Activated naive CD4-positive, alpha-beta T cell treated with anti-CD3 and anti-CD28 coated beads, Interleukin-2, amount 10 ng/mL, durations not matched to agents 7 days and 5 days (primary cell): ENCODE results near the gene KRTAP4-12.
"Not testable (repeated sequence)": the region's sequence is repeated elsewhere in the genome, so short reads cannot be mapped to it uniquely, and the experiment has no call there.

Experiments
- CTCF ChIA-PET: fragments of 350-600 bp; sonication (Branson Sonifier 250); formaldehyde crosslinking; loops from one replicate; lab custom pipeline; 2021; ENCODE audit warnings: antibody characterized with exemption; lab: Charles Lee
- DNase-seq: peaks from one replicate; pipeline ENCODE4 v3.0.0-alpha.2; 2020
- H3K27ac Mint-ChIP-seq: one replicate; pipeline ENCODE4 v1.8.0; 2021; ENCODE audit warnings: mild to moderate bottlenecking, moderate library complexity, mixed read lengths
- H3K27me3 Mint-ChIP-seq: one replicate; pipeline ENCODE4 v1.8.0; 2021; ENCODE audit warnings: mild to moderate bottlenecking, mixed read lengths
- H3K36me3 Mint-ChIP-seq: one replicate; pipeline ENCODE4 v1.8.0; 2021; ENCODE audit warnings: mixed read lengths
- H3K4me1 Mint-ChIP-seq: one replicate; pipeline ENCODE4 v1.8.0; 2021; ENCODE audit warnings: mixed read lengths
- H3K4me3 Mint-ChIP-seq: one replicate; pipeline ENCODE4 v1.8.0; 2021; ENCODE audit warnings: mild to moderate bottlenecking, moderate library complexity, mixed read lengths
- H3K9me3 Mint-ChIP-seq: one replicate; pipeline ENCODE4 v1.8.0; 2021; ENCODE audit warnings: mixed read lengths

KRTAP4-12 gene

DNA sequence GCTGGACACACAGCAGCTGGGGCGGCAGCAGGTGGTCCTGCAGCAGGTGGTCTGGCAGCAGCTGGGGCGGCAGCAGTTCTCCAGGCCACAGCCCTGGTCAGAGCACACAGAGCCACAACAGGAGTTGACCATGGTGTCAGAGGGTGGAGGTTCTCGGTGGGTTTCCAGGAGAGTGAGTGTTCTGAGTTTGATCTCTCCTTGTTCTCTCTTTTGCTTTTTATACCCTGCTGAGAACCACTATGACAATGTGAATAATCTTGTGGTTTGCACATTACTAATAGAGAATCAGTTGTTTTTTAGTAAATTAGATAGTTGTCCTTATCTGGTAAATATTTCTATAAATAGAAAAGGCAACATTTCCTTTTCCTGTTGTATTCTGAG, at the start of gene KRTAP4-12:
Gene KRTAP4-12 (minus strand): TSS at position 192 of the 381 bp plus-strand sequence. CDS start 60 bp downstream, at position 132.
- DNase-seq, H3K27ac Mint-ChIP-seq, H3K36me3 Mint-ChIP-seq, H3K27me3 Mint-ChIP-seq, CTCF ChIA-PET, H3K9me3 Mint-ChIP-seq, H3K4me3 Mint-ChIP-seq: not testable (repeated sequence)
- peaks cover 33% of the 10 kb centered on the region for H3K4me1 Mint-ChIP-seq

DNA sequence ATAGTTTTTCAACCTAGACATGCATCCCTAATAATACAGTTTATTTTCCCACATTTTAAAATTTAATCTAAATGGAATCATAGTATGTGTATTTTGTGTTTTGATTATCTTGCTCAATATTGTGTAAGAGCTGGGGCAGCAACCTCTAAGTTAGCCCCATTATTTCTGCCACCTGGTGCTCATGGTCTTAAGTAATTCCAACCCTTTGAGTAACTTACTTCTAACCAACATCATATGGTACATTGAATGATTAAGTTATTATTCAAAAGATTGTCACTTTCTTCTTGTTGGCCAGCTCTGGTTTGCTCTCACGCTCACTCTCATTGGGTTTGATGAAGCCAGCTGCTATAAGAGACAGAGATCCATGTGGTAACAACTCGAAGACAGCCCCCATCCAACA, 47.9 kb upstream of the KRTAP4-12 start:
- no peak for DNase-seq
- Mint-ChIP-seq H3K9me3 (no peaks in the 10 kb centered on the region), H3K27ac (no peak overlapping the region), H3K4me1 (no peaks in the 10 kb centered on the region), H3K4me3 (no peak overlapping the region), H3K36me3 (no peaks in the 10 kb centered on the region), H3K27me3 (peaks cover 6% of the 10 kb centered on the region)
- CTCF ChIA-PET, result no interaction called here

DNA sequence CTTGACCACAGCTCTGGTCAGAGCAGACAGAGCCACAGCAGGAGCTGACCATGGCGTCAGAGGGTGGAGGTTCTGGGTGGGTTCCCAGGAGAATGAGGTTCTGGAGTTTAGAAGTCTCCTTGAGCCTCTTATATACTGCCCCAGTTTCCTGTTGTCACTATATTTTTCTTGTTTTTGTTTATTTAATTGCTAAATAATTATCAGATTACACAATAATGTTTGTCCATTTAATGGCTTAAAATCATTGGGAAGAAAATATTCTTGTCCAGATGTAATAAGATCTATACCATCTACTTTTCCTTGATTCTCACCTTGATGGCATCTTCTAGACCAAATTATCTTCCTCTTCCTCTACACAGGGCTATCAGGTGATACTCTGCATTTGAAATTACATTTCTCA, 44.1 kb upstream of the KRTAP4-12 start, which contains the start of gene KRTAP4-3:
Gene KRTAP4-3 (minus strand): TSS at position 101 of the 400 bp plus-strand sequence. CDS start 49 bp downstream, at position 52.
- Mint-ChIP-seq H3K27me3 (peaks cover 4% of the 10 kb centered on the region), H3K36me3 (no peaks in the 10 kb centered on the region), H3K9me3 (no peaks in the 10 kb centered on the region), H3K4me3 (no peak within 1 kb of the TSS), H3K4me1 (no peaks in the 10 kb centered on the region), H3K27ac (no peak within 1 kb of the TSS)
- no peak for DNase-seq
- CTCF ChIA-PET, result no interaction called here

DNA sequence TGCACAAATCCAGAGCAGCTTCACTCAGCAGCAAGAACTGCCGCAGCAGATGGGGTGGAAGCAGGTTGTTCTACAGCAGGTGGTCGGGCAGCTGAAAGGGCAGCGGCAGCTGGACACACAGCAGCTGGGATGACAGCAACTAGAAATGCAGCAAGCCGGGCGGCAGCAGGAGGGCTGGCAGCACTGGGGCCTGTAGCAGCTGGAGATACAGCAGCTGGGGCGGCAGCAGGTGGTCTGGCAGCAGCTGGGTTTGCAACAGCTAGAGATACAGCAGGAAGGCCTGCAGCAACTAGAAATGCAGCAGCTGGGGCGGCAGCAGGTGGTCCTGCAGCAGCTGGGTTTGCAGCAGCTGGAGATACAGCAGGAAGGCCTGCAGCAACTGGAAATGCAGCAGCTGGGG, 43.6 kb upstream of the KRTAP4-12 start:
- Mint-ChIP-seq H3K27ac (no peak overlapping the region), H3K4me3 (no peak overlapping the region)
- CTCF ChIA-PET, result no interaction called here

DNA sequence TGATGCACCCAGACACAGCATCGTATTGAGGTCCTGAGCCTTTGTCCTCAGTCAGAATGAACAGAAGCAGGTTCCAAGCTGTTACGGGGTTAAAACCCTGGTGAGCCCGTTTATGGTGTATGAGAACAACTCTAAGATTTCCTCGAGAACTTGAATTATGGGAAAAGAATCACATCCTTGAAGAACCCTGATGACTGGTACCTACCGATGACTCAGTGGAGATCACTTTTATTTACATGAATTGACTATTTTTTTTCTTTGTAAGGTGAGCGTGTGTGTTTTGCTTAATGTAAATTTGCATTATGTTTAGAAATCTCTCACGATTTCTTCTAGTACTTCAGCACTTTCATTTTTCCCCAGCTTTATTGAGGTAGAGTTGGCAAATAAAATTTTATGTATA, 39.8 kb upstream of the KRTAP4-12 start:
- CTCF ChIA-PET, result no interaction called here
- no peaks in the 10 kb centered on the region for H3K9me3 Mint-ChIP-seq
- no peak overlapping the region for H3K4me3 Mint-ChIP-seq
- DNase-seq, result no peak
- peaks cover 10% of the 10 kb centered on the region for H3K27me3 Mint-ChIP-seq
- no peak overlapping the region for H3K27ac Mint-ChIP-seq
- H3K4me1 Mint-ChIP-seq, result no peaks in the 10 kb centered on the region
- no peaks in the 10 kb centered on the region for H3K36me3 Mint-ChIP-seq

More for the DNA sequence above, 43.6 kb upstream of the KRTAP4-12 start:
- Mint-ChIP-seq H3K4me1 (no peaks in the 10 kb centered on the region), H3K9me3 (no peaks in the 10 kb centered on the region), H3K36me3 (no peaks in the 10 kb centered on the region), H3K27me3 (peaks cover 4% of the 10 kb centered on the region)
- no peak for DNase-seq

DNA sequence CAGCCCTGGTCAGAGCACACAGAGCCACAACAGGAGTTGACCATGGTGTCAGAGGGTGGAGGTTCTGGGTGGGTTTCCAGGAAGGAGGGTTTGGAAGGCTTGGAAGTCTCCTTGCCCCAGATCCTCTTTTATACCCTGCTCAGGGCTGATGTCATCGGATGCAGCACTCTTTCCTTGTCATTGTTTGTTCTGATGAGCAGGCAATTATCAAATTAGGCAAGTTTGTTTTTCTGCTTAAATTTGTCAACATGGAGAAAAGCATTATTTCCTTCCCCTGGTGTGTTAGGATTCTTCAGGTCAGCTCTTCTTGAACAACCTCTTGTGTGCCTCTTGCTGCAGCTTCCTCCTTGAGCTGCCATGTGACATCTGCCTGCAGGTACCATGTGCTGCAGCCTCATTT, 36.7 kb upstream of the KRTAP4-12 start, which contains the start of gene KRTAP4-4:
Gene KRTAP4-4 (minus strand): TSS at position 101 of the 400 bp plus-strand sequence. CDS start 57 bp downstream, at position 44.
- Mint-ChIP-seq H3K27ac (no peak within 1 kb of the TSS), H3K9me3 (no peaks in the 10 kb centered on the region), H3K4me1 (no peaks in the 10 kb centered on the region), H3K36me3 (no peaks in the 10 kb centered on the region), H3K4me3 (no peak within 1 kb of the TSS), H3K27me3 (peaks cover 11% of the 10 kb centered on the region)
- CTCF ChIA-PET, result no interaction called here
- DNase-seq, result no peak

- H3K27ac Mint-ChIP-seq, H3K36me3 Mint-ChIP-seq, DNase-seq, CTCF ChIA-PET, H3K9me3 Mint-ChIP-seq, H3K4me3 Mint-ChIP-seq, H3K4me1 Mint-ChIP-seq: not testable (repeated sequence)
- H3K27me3 Mint-ChIP-seq, result peaks cover 11% of the 10 kb centered on the region
Observed at GRCh38 chr17:41160190-41160589, 36.2 kb upstream of the KRTAP4-12 start.

DNA sequence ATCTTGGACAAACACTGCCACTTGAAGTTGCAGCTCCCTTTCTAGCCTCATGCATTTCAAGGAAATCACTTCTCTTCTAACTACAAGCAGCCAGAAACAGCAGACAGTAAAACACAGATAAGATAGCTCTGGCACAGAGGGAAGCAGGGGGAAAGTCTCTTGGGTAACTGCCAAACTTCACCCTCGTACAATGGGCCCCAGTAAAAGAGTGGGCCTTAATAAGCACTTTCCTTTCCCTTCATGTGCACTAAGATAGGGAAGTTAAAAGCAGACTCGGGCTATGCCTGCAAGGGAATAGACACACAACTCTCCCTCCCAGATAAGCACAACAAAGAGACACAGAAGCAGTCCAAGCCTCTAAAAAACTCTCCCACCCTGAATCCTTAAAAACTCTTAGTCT, 29.9 kb upstream of the KRTAP4-12 start:
- H3K4me1 Mint-ChIP-seq, result no peaks in the 10 kb centered on the region
- H3K27ac Mint-ChIP-seq, result no peak overlapping the region
- H3K4me3 Mint-ChIP-seq, result no peak overlapping the region
- H3K27me3 Mint-ChIP-seq, result peaks cover 8% of the 10 kb centered on the region
- CTCF ChIA-PET, result no interaction called here
- H3K9me3 Mint-ChIP-seq, result no peaks in the 10 kb centered on the region
- no peaks in the 10 kb centered on the region for H3K36me3 Mint-ChIP-seq
- no peak for DNase-seq

DNA sequence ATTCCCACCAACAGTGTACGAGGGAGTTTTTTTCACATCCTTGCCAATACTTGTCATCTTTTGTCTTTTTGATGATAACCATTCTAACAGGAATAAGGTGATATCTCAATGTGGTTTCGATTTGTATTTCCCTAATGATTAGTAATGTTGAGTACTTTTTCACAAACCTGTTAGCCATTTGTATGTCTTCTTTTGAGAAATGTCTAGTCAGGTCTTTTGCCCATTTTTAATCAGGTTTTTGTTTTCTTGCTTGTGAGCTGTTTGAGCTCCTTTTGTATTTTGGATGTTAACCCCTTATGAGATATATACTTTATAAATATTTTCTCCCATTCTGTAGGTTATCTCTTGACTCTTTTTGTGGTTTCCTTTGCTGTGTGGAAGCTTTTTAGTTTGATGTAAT, 27.5 kb upstream of the KRTAP4-12 start:
- Mint-ChIP-seq H3K36me3 (no peaks in the 10 kb centered on the region), H3K27me3 (peaks cover 4% of the 10 kb centered on the region), H3K9me3 (no peaks in the 10 kb centered on the region), H3K4me1 (no peaks in the 10 kb centered on the region), H3K27ac (no peak overlapping the region), H3K4me3 (no peak overlapping the region)
- no peak for DNase-seq
- CTCF ChIA-PET, result no interaction called here

DNA sequence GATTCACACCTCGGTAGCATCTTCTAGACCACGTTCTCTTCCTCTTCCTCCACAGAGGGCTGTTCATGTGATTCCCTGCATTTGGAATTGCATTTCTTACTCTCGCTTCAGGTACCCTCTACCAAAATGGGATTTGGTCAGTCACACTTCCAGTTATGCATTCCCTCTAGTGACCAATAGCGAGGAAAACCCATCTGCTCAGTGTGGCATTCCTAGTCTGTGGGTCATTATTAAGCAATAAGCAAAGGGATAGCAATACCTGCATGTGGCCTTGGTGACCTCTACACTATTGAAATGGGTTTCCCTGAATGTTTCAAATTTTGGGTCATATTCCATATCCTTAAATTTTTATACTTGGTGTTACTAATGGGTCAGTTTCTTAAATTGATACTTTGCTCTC, 26.0 kb upstream of the KRTAP4-12 start:
- Mint-ChIP-seq H3K27ac (no peak overlapping the region), H3K4me3 (no peak overlapping the region), H3K36me3 (no peaks in the 10 kb centered on the region), H3K27me3 (peaks cover 4% of the 10 kb centered on the region), H3K9me3 (no peaks in the 10 kb centered on the region), H3K4me1 (no peaks in the 10 kb centered on the region)
- no peak for DNase-seq
- CTCF ChIA-PET, result no interaction called here

DNA sequence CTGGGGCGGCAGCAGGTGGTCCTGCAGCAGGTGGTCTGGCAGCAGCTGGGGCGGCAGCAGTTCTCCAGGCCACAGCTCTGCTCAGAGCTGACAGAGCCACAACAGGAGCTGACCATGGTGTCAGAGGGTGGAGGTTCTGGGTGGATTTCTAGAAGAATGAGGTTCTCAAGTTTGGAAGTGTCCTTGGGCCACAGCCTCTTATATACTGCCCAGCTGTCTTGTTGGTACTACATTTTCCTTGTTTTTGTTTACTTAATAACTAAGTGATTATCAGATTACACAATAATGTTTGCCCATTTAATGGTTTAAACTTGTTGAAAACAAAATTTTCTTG, 25.6 kb upstream of the KRTAP4-12 start, which contains the start of gene KRTAP4-5:
Gene KRTAP4-5 (minus strand): TSS at position 174 of the 334 bp plus-strand sequence. CDS start 58 bp downstream, at position 116.
- CTCF ChIA-PET, result no interaction called here
- H3K36me3 Mint-ChIP-seq, result no peaks in the 10 kb centered on the region
- no peak within 1 kb of the TSS for H3K27ac Mint-ChIP-seq
- no peaks in the 10 kb centered on the region for H3K4me1 Mint-ChIP-seq
- peaks cover 4% of the 10 kb centered on the region for H3K27me3 Mint-ChIP-seq
- no peak within 1 kb of the TSS for H3K4me3 Mint-ChIP-seq
- DNase-seq, result no peak
- no peaks in the 10 kb centered on the region for H3K9me3 Mint-ChIP-seq

DNA sequence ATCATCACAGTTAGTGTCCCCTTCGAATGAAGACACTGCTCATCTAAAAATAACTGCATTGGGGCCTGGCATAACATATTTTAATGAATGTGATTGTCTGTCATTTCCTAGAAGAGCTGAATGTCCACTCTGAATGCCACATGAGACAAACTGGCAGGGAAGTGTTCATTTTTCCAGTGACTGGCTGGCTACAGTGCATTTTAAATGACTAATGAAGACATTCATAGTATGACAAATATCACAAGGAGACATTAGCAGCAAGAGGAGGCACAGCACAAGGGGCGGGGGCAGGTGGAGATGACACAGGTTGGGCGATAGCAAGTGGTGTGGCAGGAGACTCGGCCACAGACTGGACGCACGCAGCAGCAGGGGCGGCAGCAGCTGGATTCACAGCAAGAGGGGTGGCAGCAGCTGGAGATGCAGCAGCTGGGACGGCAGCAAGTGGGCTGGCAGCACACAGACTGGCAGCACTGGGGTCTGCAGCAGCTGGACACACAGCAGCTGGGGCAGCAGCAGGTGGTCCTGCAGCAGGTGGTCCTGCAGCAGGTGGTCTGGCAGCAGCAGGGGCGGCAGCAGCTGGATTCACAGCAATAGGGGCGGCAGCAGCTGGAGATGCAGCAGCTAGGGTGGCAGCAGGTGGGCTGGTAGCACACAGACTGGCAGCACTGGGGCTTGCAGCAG, 25.1 kb upstream of the KRTAP4-12 start:
- DNase-seq, H3K36me3 Mint-ChIP-seq, H3K4me1 Mint-ChIP-seq, H3K27ac Mint-ChIP-seq, H3K9me3 Mint-ChIP-seq, H3K4me3 Mint-ChIP-seq, H3K27me3 Mint-ChIP-seq, CTCF ChIA-PET: not testable (repeated sequence)

- no peak overlapping the region for H3K4me3 Mint-ChIP-seq
- H3K27ac Mint-ChIP-seq, result no peak overlapping the region
- no peak for DNase-seq
- no peaks in the 10 kb centered on the region for H3K36me3 Mint-ChIP-seq
- H3K9me3 Mint-ChIP-seq, result peaks cover 9% of the 10 kb centered on the region
- no peaks in the 10 kb centered on the region for H3K27me3 Mint-ChIP-seq
- CTCF ChIA-PET, result no interaction called here
- no peaks in the 10 kb centered on the region for H3K4me1 Mint-ChIP-seq
Observed at GRCh38 chr17:41147531-41148204, 23.7 kb upstream of the KRTAP4-12 start.

- H3K9me3 Mint-ChIP-seq, result peaks cover 19% of the 10 kb centered on the region
- no peak overlapping the region for H3K27ac Mint-ChIP-seq
- H3K4me1 Mint-ChIP-seq, result no peaks in the 10 kb centered on the region
- H3K27me3 Mint-ChIP-seq, result no peaks in the 10 kb centered on the region
- CTCF ChIA-PET, result no interaction called here
- H3K4me3 Mint-ChIP-seq, result no peak overlapping the region
- DNase-seq, result no peak
- H3K36me3 Mint-ChIP-seq, result no peaks in the 10 kb centered on the region
Observed at GRCh38 chr17:41145261-41145660, 21.3 kb upstream of the KRTAP4-12 start.

- Mint-ChIP-seq H3K4me1 (no peaks in the 10 kb centered on the region), H3K27me3 (peaks cover under 1% of the 10 kb centered on the region), H3K9me3 (peaks cover 19% of the 10 kb centered on the region), H3K36me3 (no peaks in the 10 kb centered on the region), H3K27ac (no peak overlapping the region), H3K4me3 (no peak overlapping the region)
- no peak for DNase-seq
- CTCF ChIA-PET, result no interaction called here
Observed at GRCh38 chr17:41144846-41145245, 20.9 kb upstream of the KRTAP4-12 start.
